8988T (cell line): ENCODE data around the gene FUCA1.
"Not testable (repeated sequence)": the region's sequence is repeated elsewhere in the genome, so short reads cannot be mapped to it uniquely, and the experiment has no call there.

ENCODE experiments used
- DNase-seq: peaks from one replicate; pipeline ENCODE4 v3.0.0; 2011

The FUCA1 gene

GRCh38 chr1:23895082-23895481 lies 27.0 kb upstream of the FUCA1 start:
- no peak for DNase-seq

GRCh38 chr1:23889074-23889473 lies 21.0 kb upstream of the FUCA1 start:
- DNase-seq = no peak

GRCh38 chr1:23885222-23885621 lies 17.1 kb upstream of the FUCA1 start:
- no peak for DNase-seq

GRCh38 chr1:23882746-23883145 lies 14.7 kb upstream of the FUCA1 start:
- DNase-seq = no peak

- no peak for DNase-seq
Measured at GRCh38 chr1:23879809-23880208, 11.7 kb upstream of the FUCA1 start.

GRCh38 chr1:23878668-23879067 lies 10.6 kb upstream of the FUCA1 start:
- no peak for DNase-seq

- no peak for DNase-seq
Measured at GRCh38 chr1:23875382-23875781, 7.3 kb upstream of the FUCA1 start.

GRCh38 chr1:23872421-23872820 lies 4.3 kb upstream of the FUCA1 start:
- no peak for DNase-seq

- DNase-seq = no peak
Measured at GRCh38 chr1:23869051-23869450, 961 bp upstream of the FUCA1 start.

GRCh38 chr1:23868557-23869016 lies 497 bp upstream of the FUCA1 start:
- DNase-seq = no peak

- no peak for DNase-seq
Measured at GRCh38 chr1:23867542-23867894, 572 bp downstream of the FUCA1 start.

- no peak for DNase-seq
Measured at GRCh38 chr1:23865543-23865930, 2.6 kb downstream of the FUCA1 start.

- DNase-seq = no peak
Measured at GRCh38 chr1:23864801-23865542, 3.1 kb downstream of the FUCA1 start.

GRCh38 chr1:23862640-23863039 lies 5.5 kb downstream of the FUCA1 start:
- no peak for DNase-seq

GRCh38 chr1:23854568-23854967 lies 13.5 kb downstream of the FUCA1 start:
- DNase-seq = no peak

- not testable (repeated sequence) for DNase-seq
Measured at GRCh38 chr1:23853124-23853523, 15.0 kb downstream of the FUCA1 start.

GRCh38 chr1:23851406-23851805 lies 16.7 kb downstream of the FUCA1 start:
- DNase-seq = not testable (repeated sequence)

- DNase-seq = no peak
Measured at GRCh38 chr1:23848673-23849616, 19.1 kb downstream of the FUCA1 start.

- DNase-seq = not testable (repeated sequence)
Measured at GRCh38 chr1:23847482-23848095, 20.5 kb downstream of the FUCA1 start.

- DNase-seq = no peak
Measured at GRCh38 chr1:23845163-23845562, 22.9 kb downstream of the FUCA1 start.

GRCh38 chr1:23843644-23844043 lies 24.4 kb downstream of the FUCA1 start:
- no peak for DNase-seq

GRCh38 chr1:23838401-23838866 lies 29.7 kb downstream of the FUCA1 start:
- DNase-seq = peak; percentile 37

GRCh38 chr1:23837908-23838307 lies 30.2 kb downstream of the FUCA1 start:
- no peak for DNase-seq
